HepG2 (cell line): ENCODE results near the gene BICRA. TPM values are rescaled to one million over a fixed set of nuclear protein-coding genes. Genes with fewer than 3 reads are reported as not detected.
A peak's percentile ranks its signal among the peaks of the same experiment; 100 is the strongest.

Experiments
- ATF6 ChIP-seq: sonication (generic); formaldehyde crosslinking; conservative IDR thresholded peaks from 2 replicates; pipeline ENCODE4 v1.4.0; 2020; ENCODE audit warnings: missing genetic modification reagents
- BORCS8-MEF2B ChIP-seq: sonication (generic); formaldehyde crosslinking; IDR thresholded peaks from 2 replicates; pipeline ENCODE4 v1.8.0; 2022; ENCODE audit warnings: mild to moderate bottlenecking, missing genetic modification reagents
- FOXC1 ChIP-seq: sonication (generic); formaldehyde crosslinking; IDR thresholded peaks from 2 replicates; pipeline ENCODE4 v1.8.0; 2022; ENCODE audit warnings: mild to moderate bottlenecking, missing genetic modification reagents, borderline replicate concordance
- GTF2F1 ChIP-seq: fragments of 150-350 bp; IDR thresholded peaks from 2 replicates; pipeline ENCODE4 v1.6.1; 2014; ENCODE audit warnings: low read length
- IRF1 ChIP-seq: sonication (generic); formaldehyde crosslinking; IDR thresholded peaks from 2 replicates; pipeline ENCODE4 v1.4.0; 2020; ENCODE audit warnings: low read depth, mild to moderate bottlenecking, missing genetic modification reagents
- MAX ChIP-seq: IDR thresholded peaks from 2 replicates; pipeline ENCODE4 v1.6.1; 2012; ENCODE audit warnings: inconsistent platforms
- MAZ ChIP-seq, 2 experiments: sonication (generic) in 1 of 2; formaldehyde crosslinking in 1 of 2; IDR thresholded peaks; 2 replicates each; pipeline versions ENCODE4 v1.5.0 to v1.6.1; 2012 to 2020; ENCODE audit warnings: low read depth in 2 of 2, mild to moderate bottlenecking in 2 of 2, borderline replicate concordance in 1 of 2, improper control_type of control experiment in 1 of 2, low read length in 1 of 2, missing genetic modification reagents in 1 of 2, moderate library complexity in 1 of 2
- MTF1 ChIP-seq: sonication (generic); formaldehyde crosslinking; IDR thresholded peaks from 2 replicates; pipeline ENCODE4 v1.5.0; 2020; ENCODE audit warnings: missing genetic modification reagents
- MXD1 ChIP-seq: sonication (generic); formaldehyde crosslinking; IDR thresholded peaks from 2 replicates; pipeline ENCODE4 v1.4.0; 2020; ENCODE audit warnings: mild to moderate bottlenecking, missing genetic modification reagents
- NCOA2 ChIP-seq: sonication (generic); formaldehyde crosslinking; IDR thresholded peaks from 2 replicates; pipeline ENCODE4 v1.8.0; 2022; ENCODE audit warnings: inconsistent platforms
- RARG ChIP-seq: sonication (generic); formaldehyde crosslinking; IDR thresholded peaks from 2 replicates; pipeline ENCODE4 v1.4.0; 2020; ENCODE audit warnings: low read depth, mild to moderate bottlenecking, missing genetic modification reagents
- SP4 ChIP-seq: sonication (generic); formaldehyde crosslinking; IDR thresholded peaks from 2 replicates; pipeline ENCODE4 v1.8.1; 2023; ENCODE audit warnings: mild to moderate bottlenecking, missing genetic modification reagents
- SRY ChIP-seq: sonication (generic); formaldehyde crosslinking; IDR thresholded peaks from 2 replicates; pipeline ENCODE4 v1.8.0; 2022; ENCODE audit warnings: mild to moderate bottlenecking, missing genetic modification reagents
- TEAD3 ChIP-seq: optimal IDR thresholded peaks from 2 replicates; pipeline ENCODE3; 2016; ENCODE audit warnings: borderline replicate concordance
- USF2 ChIP-seq, 2 experiments: sonication (generic) in 1 of 2; formaldehyde crosslinking in 1 of 2; IDR thresholded peaks; 2 replicates each; pipeline versions ENCODE4 v1.5.1 to v1.6.1; 2011 to 2020; ENCODE audit warnings: borderline replicate concordance in 1 of 2, low read depth in 1 of 2, low read length in 1 of 2, mild to moderate bottlenecking in 1 of 2, missing genetic modification reagents in 1 of 2, moderate library complexity in 1 of 2
- ZGPAT ChIP-seq: IDR thresholded peaks from 2 replicates; pipeline ENCODE4 v1.6.1; 2016; ENCODE audit warnings: mild to moderate bottlenecking
- ZMYM3 ChIP-seq: sonication (generic); formaldehyde crosslinking; IDR thresholded peaks from 2 replicates; pipeline ENCODE4 v1.5.1; 2020; ENCODE audit warnings: mild to moderate bottlenecking, missing genetic modification reagents
- ZNF556 ChIP-seq: sonication (generic); formaldehyde crosslinking; IDR thresholded peaks from 2 replicates; pipeline ENCODE4 v1.4.0; 2020; ENCODE audit warnings: mild to moderate bottlenecking, missing genetic modification reagents, borderline replicate concordance
- polyA plus RNA-seq, 8 experiments: library from polyadenylated mRNA; depleted of rRNA in 3 of 8; stranded (reverse) in 7 of 8; unstranded in 1 of 8; fragments of >200 nt; fragmentation: Illumina TruSeq in 4 of 8; extraction: Trizol in 4 of 8; gene quantifications; 2 replicates each; pipeline versions ENCODE4 v1.2.1 to v1.2.3, GENCODE V29; 2011 to 2016; ENCODE audit warnings: low read depth in 4 of 8, missing spikeins in 1 of 8, mixed read lengths in 1 of 8; ENCODE audit not compliant: insufficient read depth in 1 of 8
- total RNA-seq, 5 experiments: library from RNA; depleted of rRNA; stranded (reverse); fragments of >200 nt; fragmentation: Illumina TruSeq; extraction: Trizol; gene quantifications; 2 replicates each; pipeline ENCODE4 v1.2.3, GENCODE V29; 2016; ENCODE audit warnings: low read depth in 1 of 5

The BICRA gene
- total and polyA plus RNA-seq, 2 of the 13 experiments (the other 11 are each of a cell fraction or from before 2014, with no cell fraction given) = 0.55 to 0.71 TPM

- no peak for TF ChIP-seq MTF1 (CRISPR knock-in tag)
- no peak for TF ChIP-seq NCOA2 (CRISPR knock-in tag)
- no peak for TF ChIP-seq IRF1 (CRISPR knock-in tag)
- TF ChIP-seq TEAD3 (CRISPR knock-in tag) = peak; percentile 37
- no peak for TF ChIP-seq GTF2F1
- TF ChIP-seq USF2 (IDR thresholded peaks at IDR 0.05; ENCODE audit: low read depth, low read length) = 0 out of 2 replicates have a peak, but pooled peaks have one; percentile 4
- peak; percentile 62; the same call in 1 of the 2 replicates for TF ChIP-seq USF2 (CRISPR knock-in tag; IDR thresholded peaks at IDR 0.05; ENCODE audit: borderline replicate concordance)
- TF ChIP-seq MAZ (IDR thresholded peaks at IDR 0.05; ENCODE audit: borderline replicate concordance, low read depth, low read length) = no peak
- peak; percentile 38; the same call in 1 of the 2 replicates for TF ChIP-seq MAZ (CRISPR knock-in tag; IDR thresholded peaks at IDR 0.05; ENCODE audit: low read depth)
- TF ChIP-seq ATF6 (CRISPR knock-in tag) = no peak
- TF ChIP-seq ZGPAT = 0 out of 2 replicates have a peak, but pooled peaks have one; percentile 20
- TF ChIP-seq SRY (CRISPR knock-in tag) = no peak
- TF ChIP-seq ZNF556 (CRISPR knock-in tag) = peak; percentile 59; the same call in 1 of the 2 replicates
- peak; percentile 22; the same call in 1 of the 2 replicates for TF ChIP-seq BORCS8-MEF2B (CRISPR knock-in tag)
- peak; percentile 37; the same call in 1 of the 2 replicates for TF ChIP-seq SP4
- no peak for TF ChIP-seq FOXC1
- no peak for TF ChIP-seq RARG (CRISPR knock-in tag)
- peak; percentile 46; the same call in 1 of the 2 replicates for TF ChIP-seq ZMYM3
- peak; percentile 94 for TF ChIP-seq MAX
- peak; percentile 45; the same call in 1 of the 2 replicates for TF ChIP-seq MXD1 (CRISPR knock-in tag)
Observed at GRCh38 chr19:47719047-47719859, 110.3 kb downstream of the BICRA start (continued).
